ENCODE measurements around the gene SNORC.
A peak's percentile ranks its signal among the peaks of the same experiment; 100 is the strongest.

SNORC gene

GRCh38 chr2:232894251-232894650 lies 24.2 kb downstream of the SNORC start:
- H3K27ac ChIP-seq, result no peak overlapping the region
- no peaks in the 10 kb centered on the region for H3K36me3 ChIP-seq
- intact Hi-C loops (cut with DNase I; ENCODE audit: low total_unique reads), result no loop called here
- H3K4me1 ChIP-seq, result no peaks in the 10 kb centered on the region
- no peaks in the 10 kb centered on the region for H3K9me3 ChIP-seq
- peaks cover 0 to 24% of the 10 kb centered on the region in 2 donors for H3K27me3 ChIP-seq
- H3K4me3 ChIP-seq, result no peak overlapping the region
- peak; percentile 15 to 29 for DNase-seq
- TF ChIP-seq CTCF (IDR thresholded peaks at IDR 0.05), result no peak

DNA sequence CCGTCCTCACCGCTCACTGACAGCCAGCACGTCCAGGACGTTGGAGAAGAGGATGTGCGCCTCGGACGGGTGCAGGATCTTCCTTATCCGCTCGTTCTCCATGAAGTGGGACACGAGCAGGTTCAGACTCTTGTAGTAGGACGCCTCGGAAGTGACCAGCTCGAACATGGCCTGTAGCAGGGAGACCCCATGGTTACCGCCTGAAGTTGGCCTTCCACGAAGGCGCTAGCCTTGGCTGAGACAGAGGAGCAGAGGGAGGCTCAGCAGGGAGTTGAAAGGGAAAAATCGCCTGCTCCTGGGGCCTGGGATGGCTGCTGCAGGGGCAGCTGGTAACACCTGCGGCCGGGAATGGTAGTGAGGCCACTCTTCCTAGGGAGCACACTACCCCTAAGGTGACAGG lies 24.7 kb downstream of the SNORC start:
- TF ChIP-seq CTCF (IDR thresholded peaks at IDR 0.05), result no peak
- H3K9me3 ChIP-seq, result no peaks in the 10 kb centered on the region
- DNase-seq, result peak; percentile 6 to 41
- no peaks in the 10 kb centered on the region for H3K4me1 ChIP-seq
- H3K36me3 ChIP-seq, result no peaks in the 10 kb centered on the region
- intact Hi-C loops (cut with DNase I; ENCODE audit: low total_unique reads), result no loop called here
- no peak overlapping the region for H3K27ac ChIP-seq
- no peak overlapping the region for H3K4me3 ChIP-seq
- H3K27me3 ChIP-seq, result peaks cover 0 to 22% of the 10 kb centered on the region in 2 donors

- Histone ChIP-seq H3K4me3 (no peak overlapping the region), H3K4me1 (no peaks in the 10 kb centered on the region), H3K27ac (no peak overlapping the region), H3K27me3 (peaks cover 0 to 13% of the 10 kb centered on the region in 2 donors), H3K36me3 (no peaks in the 10 kb centered on the region), H3K9me3 (no peaks in the 10 kb centered on the region)
- TF ChIP-seq CTCF (IDR thresholded peaks at IDR 0.05), result no peak
- intact Hi-C loops (cut with DNase I; ENCODE audit: low total_unique reads), result no loop called here
- DNase-seq, result peak in 1 of 2 donors; percentile 13
Measured at GRCh38 chr2:232896111-232896510, 26.0 kb downstream of the SNORC start.

GRCh38 chr2:232896720-232897597 lies 26.9 kb downstream of the SNORC start:
- no peaks in the 10 kb centered on the region for H3K36me3 ChIP-seq
- H3K4me1 ChIP-seq, result no peaks in the 10 kb centered on the region
- H3K4me3 ChIP-seq, result no peak overlapping the region
- no peak for TF ChIP-seq CTCF (IDR thresholded peaks at IDR 0.05)
- H3K9me3 ChIP-seq, result no peaks in the 10 kb centered on the region
- H3K27ac ChIP-seq, result no peak overlapping the region
- peak; percentile 15 to 21 for DNase-seq
- H3K27me3 ChIP-seq, result peaks cover 0 to 16% of the 10 kb centered on the region in 2 donors
- intact Hi-C loops (cut with DNase I; ENCODE audit: low total_unique reads), result no loop called here

- H3K36me3 ChIP-seq, result no peaks in the 10 kb centered on the region
- H3K4me1 ChIP-seq, result no peaks in the 10 kb centered on the region
- no peak overlapping the region for H3K4me3 ChIP-seq
- no peak for TF ChIP-seq CTCF (IDR thresholded peaks at IDR 0.05)
- DNase-seq, result peak; percentile 1 to 45
- H3K27ac ChIP-seq, result no peak overlapping the region
- intact Hi-C loops (cut with DNase I; ENCODE audit: low total_unique reads), result no loop called here
- H3K9me3 ChIP-seq, result no peaks in the 10 kb centered on the region
- H3K27me3 ChIP-seq, result peaks cover 0 to 19% of the 10 kb centered on the region in 2 donors
Measured at GRCh38 chr2:232897598-232898408, 27.7 kb downstream of the SNORC start.
